Fibroblast of the aortic adventitia (primary cell): ENCODE measurements around the gene ADAMTS13. TPM values are rescaled to one million over a fixed set of nuclear protein-coding genes. Genes with fewer than 3 reads are reported as not detected.
"Not testable (repeated sequence)": the region's sequence is repeated elsewhere in the genome, so short reads cannot be mapped to it uniquely, and the experiment has no call there.

Source experiments
- DNase-seq: peaks from one replicate; pipeline ENCODE4 v3.0.0-alpha.2; 2010; ENCODE audit warnings: low read depth
- H3K4me3 ChIP-seq: 2 replicates; pipeline ENCODE4 v1.5.1; 2011; ENCODE audit warnings: low read depth, mild to moderate bottlenecking, control low read depth, low read length, moderate library complexity
- CTCF ChIP-seq: IDR thresholded peaks from 2 replicates; pipeline ENCODE4 v1.5.1; 2011; ENCODE audit warnings: mild to moderate bottlenecking, low read length, control low read depth, inconsistent platforms; ENCODE audit not compliant: insufficient read depth
- total RNA-seq: library from RNA; depleted of rRNA; stranded (reverse); fragments of >200 nt; gene quantifications from 2 replicates; pipeline ENCODE4 v1.2.3, GENCODE V29; 2012; ENCODE audit warnings: low replicate concordance

ADAMTS13 gene
- total RNA-seq, 1 donor, result 1.4 TPM

- no peak for TF ChIP-seq CTCF
- no peak overlapping the region for H3K4me3 ChIP-seq
- no peak for DNase-seq
Measured at GRCh38 chr9:133385452-133385851, 36.7 kb upstream of the ADAMTS13 start.

DNA sequence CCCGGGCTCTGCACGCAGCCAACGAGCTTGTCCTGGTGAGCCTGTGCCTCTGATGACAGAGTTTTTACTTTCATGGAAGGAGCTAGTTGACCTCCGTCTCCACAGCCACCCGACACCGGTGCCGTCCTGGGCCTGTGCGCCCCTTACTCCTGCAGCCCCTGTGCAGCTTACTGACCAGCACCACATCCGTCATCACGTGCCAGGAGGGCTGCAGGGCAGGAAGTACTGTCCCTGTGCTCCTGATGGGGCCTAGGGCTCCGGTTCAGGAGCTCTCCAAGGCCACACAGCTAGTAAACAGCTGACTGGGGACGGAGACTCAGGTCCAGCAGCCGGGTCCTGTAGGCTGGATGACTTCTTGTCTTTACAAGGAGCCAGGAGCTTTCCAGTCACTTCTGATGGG is 35.8 kb upstream of the ADAMTS13 start:
- H3K4me3 ChIP-seq, result no peak overlapping the region
- TF ChIP-seq CTCF, result no peak
- no peak for DNase-seq

DNA sequence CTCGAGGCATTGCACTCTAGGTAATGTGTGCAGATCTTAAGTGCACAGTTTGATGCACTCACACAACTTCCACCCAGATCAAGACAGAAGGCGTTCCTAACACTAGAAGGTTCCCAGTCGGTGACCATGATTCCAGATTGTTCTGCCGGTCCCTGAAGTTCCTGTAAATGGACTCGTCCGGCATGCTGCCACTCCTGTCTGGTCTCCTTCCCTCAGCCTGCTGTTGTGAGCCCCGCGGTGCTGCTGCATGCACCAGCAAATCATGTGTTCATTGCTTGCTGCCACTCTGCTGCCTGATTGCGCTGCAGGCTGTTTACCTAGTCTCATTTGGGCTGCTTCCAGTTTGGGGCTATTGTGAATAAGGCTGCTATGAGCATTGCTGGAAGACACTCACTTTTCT is 34.5 kb upstream of the ADAMTS13 start:
- no peak overlapping the region for H3K4me3 ChIP-seq
- DNase-seq, result no peak
- TF ChIP-seq CTCF, result no peak

DNA sequence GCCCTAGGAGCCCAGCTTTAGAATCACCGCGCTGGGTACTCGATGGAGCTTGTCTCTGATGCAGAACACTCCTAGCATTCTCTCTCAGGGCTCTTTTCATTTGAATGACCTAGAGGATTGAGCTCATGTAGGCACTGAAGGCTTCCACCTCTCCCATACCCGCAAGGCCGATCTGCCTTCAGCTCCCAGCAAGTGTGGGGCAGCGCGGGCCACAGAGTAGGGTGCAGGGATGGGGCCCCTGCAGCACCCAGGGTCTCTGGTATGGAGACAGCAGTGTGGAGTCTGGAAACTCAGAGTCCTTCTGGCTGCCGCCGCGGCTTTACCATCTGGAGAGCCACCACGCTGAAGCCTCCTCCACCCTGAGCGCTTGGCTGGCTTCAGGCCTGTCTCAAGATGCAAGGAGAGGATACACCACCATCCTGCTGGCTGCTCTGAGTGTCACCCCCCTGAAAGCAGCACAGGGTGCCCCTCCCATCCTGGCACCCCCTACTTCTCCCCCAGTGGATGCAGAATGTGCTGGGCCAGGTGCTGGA is 33.1 kb upstream of the ADAMTS13 start:
- DNase-seq, result no peak
- TF ChIP-seq CTCF, result no peak
- no peak overlapping the region for H3K4me3 ChIP-seq

DNA sequence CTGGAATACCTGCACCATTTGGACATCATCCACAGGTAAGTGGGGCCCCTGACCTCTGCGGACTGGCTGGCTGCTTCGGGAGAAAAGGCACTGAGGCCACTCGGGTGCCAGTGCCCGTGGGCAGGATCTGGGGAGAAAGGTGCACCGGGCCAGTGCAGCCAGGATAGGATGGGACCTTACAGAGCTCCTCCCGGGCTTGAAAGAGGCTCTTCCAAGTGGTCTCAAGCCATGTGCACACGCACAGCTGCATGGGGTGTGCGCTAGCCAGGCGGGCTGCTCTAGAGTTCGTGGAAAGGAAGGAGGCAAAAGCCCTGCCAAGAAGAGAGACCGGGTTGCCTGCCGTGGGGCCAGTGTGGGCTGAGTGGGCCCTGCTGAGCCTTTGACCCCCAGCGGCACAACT is 32.6 kb upstream of the ADAMTS13 start:
- no peak overlapping the region for H3K4me3 ChIP-seq
- TF ChIP-seq CTCF, result no peak
- DNase-seq, result no peak

GRCh38 chr9:133390713-133391112 is 31.5 kb upstream of the ADAMTS13 start:
- no peak overlapping the region for H3K4me3 ChIP-seq
- TF ChIP-seq CTCF, result no peak

DNA sequence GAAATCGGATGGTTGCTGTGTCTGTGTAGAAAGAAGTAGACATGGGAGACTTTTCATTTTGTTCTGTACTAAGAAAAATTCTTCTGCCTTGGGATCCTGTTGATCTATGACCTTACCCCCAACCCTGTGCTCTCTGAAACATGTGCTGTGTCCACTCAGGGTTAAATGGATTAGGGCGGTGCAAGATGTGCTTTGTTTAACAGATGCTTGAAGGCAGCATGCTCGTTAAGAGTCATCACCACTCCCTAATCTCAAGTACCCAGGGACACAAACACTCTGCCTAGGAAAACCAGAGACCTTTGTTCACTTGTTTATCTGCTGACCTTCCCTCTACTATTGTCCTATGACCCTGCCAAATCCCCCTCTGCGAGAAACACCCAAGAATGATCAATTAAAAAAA is 30.7 kb upstream of the ADAMTS13 start:
- H3K4me3 ChIP-seq, DNase-seq: not testable (repeated sequence)

More at GRCh38 chr9:133390713-133391112, 31.5 kb upstream of the ADAMTS13 start:
- no peak for DNase-seq

DNA sequence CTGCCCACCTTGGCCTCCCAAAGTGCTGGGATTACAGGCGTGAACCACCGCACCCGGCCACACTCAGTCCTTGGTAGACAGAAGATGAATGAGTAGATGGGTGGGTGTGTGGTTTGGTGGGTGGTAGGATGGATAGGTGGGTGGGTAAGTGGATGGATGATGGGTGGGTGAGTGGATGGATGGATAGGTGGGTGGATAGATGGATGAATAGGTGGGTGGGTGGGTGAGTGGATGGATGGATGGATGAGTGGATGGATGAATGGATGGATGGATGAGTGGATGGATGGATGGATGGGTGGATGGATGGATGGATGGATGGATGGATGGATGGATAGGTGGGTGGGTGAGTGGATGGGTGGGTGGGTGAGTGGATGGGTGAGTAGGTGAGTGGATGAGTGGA is 29.9 kb upstream of the ADAMTS13 start:
- H3K4me3 ChIP-seq, DNase-seq: not testable (repeated sequence)
